Neural cell (in vitro differentiated cells): ENCODE results near the gene PRKAG2. TPM values are rescaled to one million over a fixed set of nuclear protein-coding genes. Genes with fewer than 3 reads are reported as not detected.
A peak's percentile ranks its signal among the peaks of the same experiment; 100 is the strongest.

Experiments used
- H2AFZ ChIP-seq: fragments of 200-600, 300-800 bp; sonication (generic), shearing (Covaris generic); 2 replicates; pipeline ENCODE4 v1.6.0; 2014; ENCODE audit warnings: low read depth, mild to moderate bottlenecking, antibody characterized with exemption, low read length, moderate library complexity
- H3F3A ChIP-seq: fragments of 200-600 bp; shearing (Covaris generic); 2 replicates; pipeline ENCODE4 v1.6.1; 2016; ENCODE audit warnings: mild to moderate bottlenecking, moderate library complexity, mixed read lengths, antibody characterized with exemption, low read length; ENCODE audit not compliant: insufficient read depth, poor library complexity, severe bottlenecking
- H3K27ac ChIP-seq: fragments of 200-600, 300-800 bp; sonication (generic), shearing (Covaris generic); 2 replicates; pipeline ENCODE4 v1.5.1; 2014; ENCODE audit warnings: mild to moderate bottlenecking, low read length, moderate library complexity
- H3K27me3 ChIP-seq: fragments of 300-800, 200-600 bp; sonication (generic), shearing (Covaris generic); 2 replicates; pipeline ENCODE4 v1.6.0; 2014; ENCODE audit warnings: mild to moderate bottlenecking, low read depth, low read length, moderate library complexity; ENCODE audit not compliant: insufficient read depth
- H3K36me3 ChIP-seq: fragments of 300-800, 200-600 bp; sonication (generic), shearing (Covaris generic); 2 replicates; pipeline ENCODE4 v1.5.1; 2014; ENCODE audit warnings: mild to moderate bottlenecking, antibody characterized with exemption, low read length, moderate library complexity; ENCODE audit not compliant: insufficient read depth
- H3K4me2 ChIP-seq: fragments of 300-800, 200-600 bp; sonication (generic), shearing (Covaris generic); 2 replicates; pipeline ENCODE4 v1.6.0; 2014; ENCODE audit warnings: mild to moderate bottlenecking, low read length
- H3K4me3 ChIP-seq: fragments of 300-800, 200-600 bp; sonication (generic), shearing (Covaris generic); 2 replicates; pipeline ENCODE4 v1.5.1; 2014; ENCODE audit warnings: mild to moderate bottlenecking, low read length, moderate library complexity
- H3K79me2 ChIP-seq: fragments of 200-600 bp; shearing (Covaris generic); replicated peaks from 2 replicates; pipeline ENCODE4 v1.6.0; 2014; ENCODE audit warnings: mild to moderate bottlenecking, low read length, moderate library complexity; ENCODE audit not compliant: insufficient read depth
- H3K9ac ChIP-seq: fragments of 300-800, 200-600 bp; sonication (generic), shearing (Covaris generic); 2 replicates; pipeline ENCODE4 v1.6.1; 2016; ENCODE audit warnings: mild to moderate bottlenecking, low read length, mixed read lengths
- H3K9me2 ChIP-seq: fragments of 200-600 bp; shearing (Covaris generic); 2 replicates; pipeline ENCODE4 v1.6.1; 2016; ENCODE audit warnings: mild to moderate bottlenecking, low read length, mixed read lengths; ENCODE audit not compliant: insufficient read depth
- H3K9me3 ChIP-seq: fragments of 200-600, 300-800 bp; sonication (generic), shearing (Covaris generic); 2 replicates; pipeline ENCODE4 v1.6.1; 2016; ENCODE audit warnings: mild to moderate bottlenecking, mixed run types, low read length, moderate library complexity, mixed read lengths
- H4K20me1 ChIP-seq: fragments of 200-600 bp; shearing (Covaris generic); 2 replicates; pipeline ENCODE4 v1.6.1; 2016; ENCODE audit warnings: mild to moderate bottlenecking, mixed run types; ENCODE audit not compliant: insufficient read depth
- EP300 ChIP-seq: fragments of 450-650 bp; conservative IDR thresholded peaks from 2 replicates; pipeline ENCODE4 v1.6.1; 2014; ENCODE audit warnings: antibody characterized with exemption, mild to moderate bottlenecking, moderate library complexity; ENCODE audit not compliant: poor library complexity, severe bottlenecking
- EZH2 ChIP-seq: fragments of 200-600, 300-800 bp; shearing (Covaris generic), sonication (generic); IDR thresholded peaks from 2 replicates; pipeline ENCODE4 v1.6.1; 2014; ENCODE audit warnings: antibody characterized with exemption, low read length, borderline replicate concordance, mild to moderate bottlenecking; ENCODE audit not compliant: insufficient read depth, poor library complexity, severe bottlenecking
- MXI1 ChIP-seq: fragments of 450-650 bp; conservative IDR thresholded peaks from 2 replicates; pipeline ENCODE4 v1.6.1; 2014; ENCODE audit warnings: antibody characterized with exemption, mild to moderate bottlenecking; ENCODE audit not compliant: poor library complexity, severe bottlenecking
- POLR2AphosphoS5 ChIP-seq: IDR thresholded peaks from 2 replicates; pipeline ENCODE4 v1.6.1; 2012
- RAD21 ChIP-seq: fragments of 450-650 bp; conservative IDR thresholded peaks from 2 replicates; pipeline ENCODE4 v1.6.1; 2014; ENCODE audit warnings: antibody characterized with exemption, mild to moderate bottlenecking, moderate library complexity
- SMC3 ChIP-seq: fragments of 450-650 bp; conservative IDR thresholded peaks from 2 replicates; pipeline ENCODE4 v1.6.1; 2014; ENCODE audit warnings: antibody characterized with exemption, mild to moderate bottlenecking, moderate library complexity; ENCODE audit not compliant: poor library complexity
- TAF1 ChIP-seq: IDR thresholded peaks from 2 replicates; pipeline ENCODE4 v1.6.1; 2012; ENCODE audit warnings: low read depth
- polyA plus RNA-seq: library from polyadenylated mRNA; depleted of rRNA; stranded (reverse); fragments of >200 nt; gene quantifications from 2 replicates; pipeline ENCODE4 v1.2.3, GENCODE V29; 2014
- TF ChIP-seq, protein P1 (sequence below): IDR thresholded peaks from 2 replicates; pipeline ENCODE4 v1.6.1; 2012; ENCODE audit warnings: borderline replicate concordance
- TF ChIP-seq, protein P2 (sequence below): fragments of 450-650 bp; IDR thresholded peaks from 2 replicates; pipeline ENCODE4 v1.5.1; 2014; ENCODE audit warnings: antibody characterized with exemption, mild to moderate bottlenecking, moderate library complexity; ENCODE audit not compliant: poor library complexity, severe bottlenecking

The PRKAG2 gene
- polyA plus RNA-seq, 1 donor from 2014 or later = 22.9 TPM

DNA sequence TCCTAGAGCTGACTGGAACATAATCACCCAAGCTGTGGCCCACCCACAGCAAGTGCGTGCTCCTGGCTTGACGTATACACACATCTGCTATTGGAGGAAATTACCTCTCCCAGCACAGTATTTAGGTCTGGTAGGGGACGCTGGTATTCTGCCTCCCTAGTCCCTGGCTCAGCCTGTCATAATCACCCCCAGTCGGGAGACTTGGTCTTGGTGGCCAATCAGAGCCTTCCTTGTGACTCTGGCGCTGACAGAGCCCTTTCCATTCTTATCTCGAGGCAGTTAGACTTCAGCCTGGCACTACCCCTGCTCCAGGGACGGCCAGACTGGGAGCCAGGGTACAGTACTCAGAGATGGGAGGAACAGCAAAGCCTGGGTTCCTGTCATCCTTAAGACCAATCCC is 14.3 kb upstream of the PRKAG2 start:
- no peak for TF ChIP-seq RAD21
- no peak for TF ChIP-seq MXI1
- TF ChIP-seq, protein P1, sequence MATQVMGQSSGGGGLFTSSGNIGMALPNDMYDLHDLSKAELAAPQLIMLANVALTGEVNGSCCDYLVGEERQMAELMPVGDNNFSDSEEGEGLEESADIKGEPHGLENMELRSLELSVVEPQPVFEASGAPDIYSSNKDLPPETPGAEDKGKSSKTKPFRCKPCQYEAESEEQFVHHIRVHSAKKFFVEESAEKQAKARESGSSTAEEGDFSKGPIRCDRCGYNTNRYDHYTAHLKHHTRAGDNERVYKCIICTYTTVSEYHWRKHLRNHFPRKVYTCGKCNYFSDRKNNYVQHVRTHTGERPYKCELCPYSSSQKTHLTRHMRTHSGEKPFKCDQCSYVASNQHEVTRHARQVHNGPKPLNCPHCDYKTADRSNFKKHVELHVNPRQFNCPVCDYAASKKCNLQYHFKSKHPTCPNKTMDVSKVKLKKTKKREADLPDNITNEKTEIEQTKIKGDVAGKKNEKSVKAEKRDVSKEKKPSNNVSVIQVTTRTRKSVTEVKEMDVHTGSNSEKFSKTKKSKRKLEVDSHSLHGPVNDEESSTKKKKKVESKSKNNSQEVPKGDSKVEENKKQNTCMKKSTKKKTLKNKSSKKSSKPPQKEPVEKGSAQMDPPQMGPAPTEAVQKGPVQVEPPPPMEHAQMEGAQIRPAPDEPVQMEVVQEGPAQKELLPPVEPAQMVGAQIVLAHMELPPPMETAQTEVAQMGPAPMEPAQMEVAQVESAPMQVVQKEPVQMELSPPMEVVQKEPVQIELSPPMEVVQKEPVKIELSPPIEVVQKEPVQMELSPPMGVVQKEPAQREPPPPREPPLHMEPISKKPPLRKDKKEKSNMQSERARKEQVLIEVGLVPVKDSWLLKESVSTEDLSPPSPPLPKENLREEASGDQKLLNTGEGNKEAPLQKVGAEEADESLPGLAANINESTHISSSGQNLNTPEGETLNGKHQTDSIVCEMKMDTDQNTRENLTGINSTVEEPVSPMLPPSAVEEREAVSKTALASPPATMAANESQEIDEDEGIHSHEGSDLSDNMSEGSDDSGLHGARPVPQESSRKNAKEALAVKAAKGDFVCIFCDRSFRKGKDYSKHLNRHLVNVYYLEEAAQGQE = no peak
- TF ChIP-seq SMC3 = no peak
- TF ChIP-seq, protein P2, sequence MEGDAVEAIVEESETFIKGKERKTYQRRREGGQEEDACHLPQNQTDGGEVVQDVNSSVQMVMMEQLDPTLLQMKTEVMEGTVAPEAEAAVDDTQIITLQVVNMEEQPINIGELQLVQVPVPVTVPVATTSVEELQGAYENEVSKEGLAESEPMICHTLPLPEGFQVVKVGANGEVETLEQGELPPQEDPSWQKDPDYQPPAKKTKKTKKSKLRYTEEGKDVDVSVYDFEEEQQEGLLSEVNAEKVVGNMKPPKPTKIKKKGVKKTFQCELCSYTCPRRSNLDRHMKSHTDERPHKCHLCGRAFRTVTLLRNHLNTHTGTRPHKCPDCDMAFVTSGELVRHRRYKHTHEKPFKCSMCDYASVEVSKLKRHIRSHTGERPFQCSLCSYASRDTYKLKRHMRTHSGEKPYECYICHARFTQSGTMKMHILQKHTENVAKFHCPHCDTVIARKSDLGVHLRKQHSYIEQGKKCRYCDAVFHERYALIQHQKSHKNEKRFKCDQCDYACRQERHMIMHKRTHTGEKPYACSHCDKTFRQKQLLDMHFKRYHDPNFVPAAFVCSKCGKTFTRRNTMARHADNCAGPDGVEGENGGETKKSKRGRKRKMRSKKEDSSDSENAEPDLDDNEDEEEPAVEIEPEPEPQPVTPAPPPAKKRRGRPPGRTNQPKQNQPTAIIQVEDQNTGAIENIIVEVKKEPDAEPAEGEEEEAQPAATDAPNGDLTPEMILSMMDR = no peak
- TF ChIP-seq TAF1 = no peak
- no peak for TF ChIP-seq EP300
- no peak for TF ChIP-seq POLR2AphosphoS5
- no peak for TF ChIP-seq EZH2
- Histone ChIP-seq H4K20me1 (no peaks in the 10 kb centered on the region), H3K9me2 (no peaks in the 10 kb centered on the region), H3K4me3 (no peak overlapping the region), H3K36me3 (no peaks in the 10 kb centered on the region), H3K4me2 (no peak overlapping the region), H3K79me2 (no peaks in the 10 kb centered on the region), H3K27ac (no peak overlapping the region), H3K9ac (no peak overlapping the region), H3K27me3 (no peaks in the 10 kb centered on the region), H2AFZ (no peak overlapping the region), H3F3A (no peaks in the 10 kb centered on the region), H3K9me3 (no peaks in the 10 kb centered on the region)

DNA sequence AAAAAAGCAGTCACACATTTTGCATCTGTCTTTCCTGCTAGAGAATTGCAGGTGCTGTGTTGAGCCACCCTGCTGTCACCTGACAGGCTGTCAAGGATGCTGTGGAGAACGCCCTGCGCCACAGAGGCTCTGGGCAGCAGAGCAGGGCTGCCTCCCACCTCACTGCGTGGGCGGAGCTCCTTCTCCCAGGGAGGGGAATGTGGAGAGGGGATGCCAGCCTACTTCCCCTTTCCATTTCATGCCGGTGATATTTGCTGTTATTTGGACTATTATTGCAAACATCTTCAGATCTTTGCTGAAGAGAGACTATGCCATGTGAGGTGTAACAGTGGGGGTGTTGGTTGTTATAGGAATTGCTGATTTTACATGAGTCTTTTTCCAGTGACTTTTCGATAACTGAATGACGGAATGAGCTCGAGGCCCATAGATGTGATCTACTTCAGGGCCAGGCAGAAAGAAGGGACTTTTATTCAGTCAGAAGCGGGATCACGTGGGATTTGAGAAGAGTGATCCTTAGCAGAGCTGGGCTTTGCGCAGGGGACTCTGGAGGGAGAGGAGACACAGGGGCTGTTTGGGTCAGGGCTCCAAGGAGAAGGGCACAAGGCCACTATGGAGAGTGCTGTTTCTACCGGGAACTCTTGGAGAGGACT is 13.6 kb upstream of the PRKAG2 start:
- Histone ChIP-seq H3K79me2 (no peaks in the 10 kb centered on the region), H2AFZ (peak overlapping the region; percentile 40), H3K27ac (no peak overlapping the region), H3K4me2 (no peak overlapping the region), H3F3A (no peaks in the 10 kb centered on the region), H3K9me2 (no peaks in the 10 kb centered on the region), H4K20me1 (no peaks in the 10 kb centered on the region), H3K9ac (no peak overlapping the region), H3K9me3 (no peaks in the 10 kb centered on the region), H3K4me3 (no peak overlapping the region), H3K36me3 (no peaks in the 10 kb centered on the region), H3K27me3 (no peaks in the 10 kb centered on the region)
- TF ChIP-seq MXI1 (no peak), EP300 (peak; percentile 18)
